Measurements from ENCODE around the gene FAT2.

- TF ChIP-seq FOSB (CRISPR knock-in tag; IDR thresholded peaks at IDR 0.05) (no peak), EP300 (IDR thresholded peaks at IDR 0.05) (no peak), KDM1A (IDR thresholded peaks at IDR 0.05; ENCODE audit: low read depth) (no peak), RAD21 (conservative IDR thresholded peaks at IDR 0.05 in 1 of 2, IDR thresholded peaks at IDR 0.05 in 1 of 2) (no peak), CTCF (IDR thresholded peaks at IDR 0.05) (no peak), NR3C1 (IDR thresholded peaks at IDR 0.05) (no peak), MAFK (IDR thresholded peaks at IDR 0.05; ENCODE audit: partially characterized antibody) (no peak), ZFP36 (IDR thresholded peaks at IDR 0.05; ENCODE audit: borderline replicate concordance, partially characterized antibody) (no peak), SMC3 (IDR thresholded peaks at IDR 0.05) (no peak), MAX (IDR thresholded peaks at IDR 0.05) (no peak), HMGXB4 (CRISPR knock-in tag; IDR thresholded peaks at IDR 0.05; ENCODE audit: borderline replicate concordance) (no peak)
Measured at GRCh38 chr5:151619812-151620460, 28.8 kb upstream of the FAT2 start.

Measured in A549 (cell line).